WTC11 (cell line): Measurements from ENCODE around the gene WWOX. TPM values are rescaled to one million over a fixed set of nuclear protein-coding genes. Genes with fewer than 3 reads are reported as not detected.
A peak's percentile ranks its signal among the peaks of the same experiment; 100 is the strongest.

Source experiments
- ATAC-seq: fragments of 200-7000 bp; cut with Tn5 transposase; 2 replicates; pipeline ENCODE4 v1.10.0; 2021; ENCODE audit warnings: mild to moderate bottlenecking, moderate library complexity
- CTCF ChIA-PET: fragments of 300-600 bp; sonication (Branson Sonifier 250); formaldehyde crosslinking; loops from one replicate; lab custom pipeline; 2021; ENCODE audit warnings: antibody characterized with exemption; lab: Charles Lee
- POLR2A ChIA-PET: fragments of 350-600 bp; sonication (Branson Sonifier 250); formaldehyde crosslinking; loops from one replicate; lab custom pipeline; 2021; ENCODE audit warnings: antibody characterized with exemption; lab: Charles Lee
- DNase-seq: peaks from one replicate; pipeline ENCODE4 v3.0.0; 2021; ENCODE audit warnings: low spot score
- H3K27ac Mint-ChIP-seq: 2 replicates; pipeline ENCODE4 v1.8.0; 2021; ENCODE audit warnings: mixed read lengths
- H3K27me3 Mint-ChIP-seq: 2 replicates; pipeline ENCODE4 v1.8.0; 2021; ENCODE audit warnings: low read depth, mild to moderate bottlenecking, moderate library complexity, mixed read lengths
- H3K36me3 Mint-ChIP-seq: 2 replicates; pipeline ENCODE4 v1.8.0; 2021; ENCODE audit warnings: mixed read lengths
- H3K4me1 Mint-ChIP-seq: 2 replicates; pipeline ENCODE4 v1.8.0; 2022; ENCODE audit warnings: mixed read lengths
- H3K4me3 Mint-ChIP-seq: 2 replicates; pipeline ENCODE4 v1.8.0; 2021; ENCODE audit warnings: mild to moderate bottlenecking, moderate library complexity, mixed read lengths
- H3K9me3 Mint-ChIP-seq: 2 replicates; pipeline ENCODE4 v1.8.0; 2021; ENCODE audit warnings: mixed read lengths
- AFF4 ChIP-seq: sonication (generic); formaldehyde crosslinking; IDR thresholded peaks from 2 replicates; pipeline ENCODE4 v1.8.1; 2023; ENCODE audit warnings: mild to moderate bottlenecking, missing genetic modification reagents, borderline replicate concordance
- CTCF ChIP-seq: fragments of 200-600 bp; IDR thresholded peaks from 2 replicates; pipeline ENCODE4 v1.8.0; 2022; ENCODE audit warnings: antibody characterized with exemption
- ELF4 ChIP-seq: sonication (generic); formaldehyde crosslinking; IDR thresholded peaks from 2 replicates; pipeline ENCODE4 v1.8.1; 2022; ENCODE audit warnings: low read depth, mild to moderate bottlenecking, moderate library complexity, missing genetic modification reagents
- IRF1 ChIP-seq: sonication (generic); formaldehyde crosslinking; IDR thresholded peaks from 2 replicates; pipeline ENCODE4 v1.8.0; 2023; ENCODE audit warnings: missing genetic modification reagents
- NR3C1 ChIP-seq: sonication (generic); formaldehyde crosslinking; conservative IDR thresholded peaks from 2 replicates; pipeline ENCODE4 v1.8.1; 2023; ENCODE audit warnings: low read depth, mild to moderate bottlenecking, missing genetic modification reagents
- SP1 ChIP-seq: sonication (generic); formaldehyde crosslinking; conservative IDR thresholded peaks from 2 replicates; pipeline ENCODE4 v1.8.1; 2022; ENCODE audit warnings: missing genetic modification reagents
- USF1 ChIP-seq: sonication (generic); formaldehyde crosslinking; IDR thresholded peaks from 2 replicates; pipeline ENCODE4 v1.8.0; 2022; ENCODE audit warnings: mild to moderate bottlenecking, missing genetic modification reagents
- USF2 ChIP-seq: sonication (generic); formaldehyde crosslinking; IDR thresholded peaks from 2 replicates; pipeline ENCODE4 v1.8.1; 2023; ENCODE audit warnings: mild to moderate bottlenecking, missing genetic modification reagents, moderate library complexity
- ZMAT4 ChIP-seq: fragments of 250-450 bp; sonication (Bioruptor Pico); IDR thresholded peaks from 2 replicates; pipeline ENCODE4 v1.9.0; 2021; ENCODE audit warnings: mild to moderate bottlenecking
- ZNF281 ChIP-seq: sonication (generic); formaldehyde crosslinking; IDR thresholded peaks from 2 replicates; pipeline ENCODE4 v1.8.0; 2023; ENCODE audit warnings: mild to moderate bottlenecking, missing genetic modification reagents
- ZNF396 ChIP-seq: fragments of 250-450 bp; sonication (Bioruptor Pico); IDR thresholded peaks from 2 replicates; pipeline ENCODE4 v1.8.0; 2021; ENCODE audit warnings: mild to moderate bottlenecking, moderate library complexity, borderline replicate concordance
- ZNF425 ChIP-seq: fragments of 250-450 bp; sonication (Bioruptor Pico); conservative IDR thresholded peaks from 2 replicates; pipeline ENCODE4 v1.9.0; 2021; ENCODE audit warnings: mild to moderate bottlenecking
- ZNF512 ChIP-seq: sonication (generic); formaldehyde crosslinking; IDR thresholded peaks from 2 replicates; pipeline ENCODE4 v1.8.1; 2022; ENCODE audit warnings: missing genetic modification reagents, borderline replicate concordance
- total RNA-seq: library from RNA; stranded (reverse); gene quantifications from 3 replicates; pipeline ENCODE4 v1.2.3, GENCODE V29; 2021

WWOX gene
- total RNA-seq, 1 experiment from 2014 or later = 15.7 TPM

- H3K4me1 Mint-ChIP-seq = no peaks in the 10 kb centered on the region
- peak; percentile 34 for DNase-seq
- peak; percentile 83 for ATAC-seq
- POLR2A ChIA-PET = no interaction called here
- CTCF ChIA-PET = interaction anchor here (0.6 to 1.2 kb wide), 6 partner anchors 9 to 955 kb away, joined by 3 to 5 read pairs (median 4); no protein-coding TSS in a partner anchor
- TF ChIP-seq NR3C1 (CRISPR knock-in tag) = no peak
- peak; percentile 30; the same call in 1 of the 2 replicates for TF ChIP-seq CTCF
- TF ChIP-seq SP1 (CRISPR knock-in tag) = no peak
- TF ChIP-seq USF2 (CRISPR knock-in tag) = peak; percentile 77
- TF ChIP-seq ZMAT4 = no peak
- no peak for TF ChIP-seq IRF1
- no peak for TF ChIP-seq AFF4
- TF ChIP-seq USF1 (CRISPR knock-in tag) = peak; percentile 60; the same call in 1 of the 2 replicates
- no peak for TF ChIP-seq ELF4 (CRISPR knock-in tag)
- TF ChIP-seq, all 79 proteins: peak for 3
- Mint-ChIP-seq H3K27ac (no peak overlapping the region), H3K27me3 (peaks cover 4% of the 10 kb centered on the region), H3K9me3 (peaks cover 40% of the 10 kb centered on the region), H3K4me3 (no peak overlapping the region), H3K36me3 (peaks cover 38% of the 10 kb centered on the region)
Observed at GRCh38 chr16:78925083-78925767, 825.8 kb downstream of the WWOX start.

GRCh38 chr16:78926723-78927210, 827.3 kb downstream of the WWOX start:
- peaks cover 24% of the 10 kb centered on the region for H3K9me3 Mint-ChIP-seq
- CTCF ChIA-PET = no interaction called here
- peaks cover 22% of the 10 kb centered on the region for H3K36me3 Mint-ChIP-seq
- H3K4me3 Mint-ChIP-seq = no peak overlapping the region
- TF ChIP-seq ZNF425 (CRISPR knock-in tag) (no peak), ZNF396 (CRISPR knock-in tag) (no peak), ZNF512 (CRISPR knock-in tag) (no peak), ZNF281 (CRISPR knock-in tag) (no peak)
- ATAC-seq (no peak), DNase-seq (no peak)
- H3K27ac Mint-ChIP-seq = no peak overlapping the region
- no peaks in the 10 kb centered on the region for H3K4me1 Mint-ChIP-seq
- H3K27me3 Mint-ChIP-seq = peaks cover 2% of the 10 kb centered on the region; the same call in 1 of the 2 replicates
- POLR2A ChIA-PET = no interaction called here
